SK-N-SH treated with all-trans-retinoic acid at 6 μM for 48 hours (cell line): ENCODE results near the gene PSME1.

Source experiments
- ATAC-seq: fragments of 200-7000 bp; cut with Tn5 transposase; 3 replicates; pipeline ENCODE4 v1.9.1; 2020; ENCODE audit warnings: mild to moderate bottlenecking, moderate library complexity
- ARNTL ChIP-seq: fragments of 450-650 bp; formaldehyde crosslinking; IDR thresholded peaks from 2 replicates; pipeline ENCODE4 v1.5.0; 2020; ENCODE audit warnings: low read depth, mild to moderate bottlenecking, moderate library complexity, borderline replicate concordance
- CSDC2 ChIP-seq: fragments of 250-450 bp; sonication (Bioruptor Pico); IDR thresholded peaks from 2 replicates; pipeline ENCODE4 v1.5.0; 2020; ENCODE audit warnings: mild to moderate bottlenecking, moderate library complexity
- OSR1 ChIP-seq: fragments of 250-450 bp; sonication (Bioruptor Pico); IDR thresholded peaks from 2 replicates; pipeline ENCODE4 v1.8.0; 2022; ENCODE audit warnings: moderate library complexity, mild to moderate bottlenecking, inconsistent platforms
- PPARA ChIP-seq: fragments of 250-450 bp; sonication (Bioruptor Pico); IDR thresholded peaks from 2 replicates; pipeline ENCODE4 v1.5.0; 2020; ENCODE audit warnings: mild to moderate bottlenecking, borderline replicate concordance
- RARB ChIP-seq: fragments of 250-450 bp; sonication (Bioruptor Pico); IDR thresholded peaks from 2 replicates; pipeline ENCODE4 v1.8.0; 2021; ENCODE audit warnings: mild to moderate bottlenecking, moderate library complexity
- SNAI2 ChIP-seq: fragments of 250-450 bp; sonication (Bioruptor Pico); IDR thresholded peaks from 2 replicates; pipeline ENCODE4 v1.5.0; 2020; ENCODE audit warnings: mild to moderate bottlenecking, moderate library complexity
- TOX ChIP-seq: fragments of 250-450 bp; sonication (Bioruptor Pico); IDR thresholded peaks from 2 replicates; pipeline ENCODE4 v1.8.0; 2021; ENCODE audit warnings: mild to moderate bottlenecking, moderate library complexity, borderline replicate concordance
- ZC3H10 ChIP-seq: fragments of 250-450 bp; sonication (Bioruptor Pico); IDR thresholded peaks from 2 replicates; pipeline ENCODE4 v1.5.1; 2021; ENCODE audit warnings: mild to moderate bottlenecking, moderate library complexity
- ZFP3 ChIP-seq: fragments of 250-450 bp; sonication (Bioruptor Pico); IDR thresholded peaks from 2 replicates; pipeline ENCODE4 v1.5.0; 2020; ENCODE audit warnings: mild to moderate bottlenecking, moderate library complexity
- ZNF565 ChIP-seq: fragments of 450-650 bp; formaldehyde crosslinking; conservative IDR thresholded peaks from 2 replicates; pipeline ENCODE4 v1.5.0; 2020; ENCODE audit warnings: low read depth, mild to moderate bottlenecking, moderate library complexity
- ZNF70 ChIP-seq: fragments of 450-650 bp; formaldehyde crosslinking; IDR thresholded peaks from 2 replicates; pipeline ENCODE4 v1.5.0; 2020; ENCODE audit warnings: mild to moderate bottlenecking, moderate library complexity
- ZNF8 ChIP-seq: fragments of 450-650 bp; formaldehyde crosslinking; IDR thresholded peaks from 2 replicates; pipeline ENCODE4 v1.5.0; 2020; ENCODE audit warnings: mild to moderate bottlenecking, moderate library complexity
- TF ChIP-seq, protein P1 (sequence below): fragments of 250-450 bp; sonication (Bioruptor Pico); IDR thresholded peaks from 2 replicates; pipeline ENCODE4 v1.5.0; 2020; ENCODE audit warnings: mild to moderate bottlenecking, moderate library complexity
- TF ChIP-seq, protein P2 (sequence below): fragments of 250-450 bp; sonication (Bioruptor Pico); IDR thresholded peaks from 2 replicates; pipeline ENCODE4 v1.5.1; 2020; ENCODE audit warnings: low read depth, mild to moderate bottlenecking, moderate library complexity
- TF ChIP-seq, protein P3 (sequence below): fragments of 250-450 bp; sonication (Bioruptor Pico); IDR thresholded peaks from 2 replicates; pipeline ENCODE4 v1.8.0; 2020; ENCODE audit warnings: mild to moderate bottlenecking, moderate library complexity, borderline replicate concordance
- TF ChIP-seq, protein P4 (sequence below): fragments of 250-450 bp; sonication (Bioruptor Pico); IDR thresholded peaks from 2 replicates; pipeline ENCODE4 v1.5.1; 2021; ENCODE audit warnings: mild to moderate bottlenecking, moderate library complexity

The PSME1 gene

DNA sequence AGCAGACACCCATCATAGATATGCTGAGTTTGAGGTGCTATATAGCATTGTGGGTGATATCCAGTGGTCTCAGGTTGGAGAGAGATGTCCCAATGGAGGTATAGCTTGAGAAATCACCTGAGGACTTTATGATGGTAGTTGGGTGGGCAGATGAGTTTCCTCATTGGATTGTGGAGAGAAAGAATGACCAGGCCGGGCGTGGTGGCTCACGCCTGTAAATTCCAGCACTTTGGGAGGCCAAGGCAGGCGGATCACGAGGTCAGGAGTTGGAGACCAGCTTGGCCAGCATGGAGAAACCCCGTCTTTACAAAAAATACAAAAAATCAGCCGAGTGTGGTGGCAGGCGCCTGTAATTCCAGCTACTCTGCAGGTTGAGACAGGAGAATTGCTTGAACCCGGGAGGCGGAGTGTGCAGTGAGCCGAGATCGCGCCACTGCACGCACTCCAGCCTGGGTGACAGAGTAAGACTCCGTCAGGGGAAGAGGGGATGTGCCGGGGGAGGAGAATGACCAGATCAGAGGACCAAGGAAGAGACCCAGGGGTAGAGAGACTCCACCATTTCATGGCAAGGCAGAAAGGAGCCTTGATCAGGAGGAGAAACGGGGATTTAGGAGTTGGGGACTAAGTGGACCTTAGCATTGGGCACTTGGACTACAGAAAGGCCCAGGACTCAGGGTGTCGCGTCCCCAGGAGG lies 42.6 kb upstream of the PSME1 start:
- ATAC-seq: no peak
- TF ChIP-seq ARNTL (no peak), ZNF8 (CRISPR knock-in tag) (no peak), PPARA (CRISPR knock-in tag) (no peak), RARB (CRISPR knock-in tag) (no peak), ZNF565 (CRISPR knock-in tag) (no peak), OSR1 (no peak), SNAI2 (CRISPR knock-in tag) (no peak), ZC3H10 (CRISPR knock-in tag) (no peak), CSDC2 (CRISPR knock-in tag) (no peak), TOX (CRISPR knock-in tag) (no peak)
- TF ChIP-seq, protein P1, sequence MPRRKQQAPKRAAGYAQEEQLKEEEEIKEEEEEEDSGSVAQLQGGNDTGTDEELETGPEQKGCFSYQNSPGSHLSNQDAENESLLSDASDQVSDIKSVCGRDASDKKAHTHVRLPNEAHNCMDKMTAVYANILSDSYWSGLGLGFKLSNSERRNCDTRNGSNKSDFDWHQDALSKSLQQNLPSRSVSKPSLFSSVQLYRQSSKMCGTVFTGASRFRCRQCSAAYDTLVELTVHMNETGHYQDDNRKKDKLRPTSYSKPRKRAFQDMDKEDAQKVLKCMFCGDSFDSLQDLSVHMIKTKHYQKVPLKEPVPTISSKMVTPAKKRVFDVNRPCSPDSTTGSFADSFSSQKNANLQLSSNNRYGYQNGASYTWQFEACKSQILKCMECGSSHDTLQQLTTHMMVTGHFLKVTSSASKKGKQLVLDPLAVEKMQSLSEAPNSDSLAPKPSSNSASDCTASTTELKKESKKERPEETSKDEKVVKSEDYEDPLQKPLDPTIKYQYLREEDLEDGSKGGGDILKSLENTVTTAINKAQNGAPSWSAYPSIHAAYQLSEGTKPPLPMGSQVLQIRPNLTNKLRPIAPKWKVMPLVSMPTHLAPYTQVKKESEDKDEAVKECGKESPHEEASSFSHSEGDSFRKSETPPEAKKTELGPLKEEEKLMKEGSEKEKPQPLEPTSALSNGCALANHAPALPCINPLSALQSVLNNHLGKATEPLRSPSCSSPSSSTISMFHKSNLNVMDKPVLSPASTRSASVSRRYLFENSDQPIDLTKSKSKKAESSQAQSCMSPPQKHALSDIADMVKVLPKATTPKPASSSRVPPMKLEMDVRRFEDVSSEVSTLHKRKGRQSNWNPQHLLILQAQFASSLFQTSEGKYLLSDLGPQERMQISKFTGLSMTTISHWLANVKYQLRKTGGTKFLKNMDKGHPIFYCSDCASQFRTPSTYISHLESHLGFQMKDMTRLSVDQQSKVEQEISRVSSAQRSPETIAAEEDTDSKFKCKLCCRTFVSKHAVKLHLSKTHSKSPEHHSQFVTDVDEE (CRISPR knock-in tag): no peak
- TF ChIP-seq, protein P2, sequence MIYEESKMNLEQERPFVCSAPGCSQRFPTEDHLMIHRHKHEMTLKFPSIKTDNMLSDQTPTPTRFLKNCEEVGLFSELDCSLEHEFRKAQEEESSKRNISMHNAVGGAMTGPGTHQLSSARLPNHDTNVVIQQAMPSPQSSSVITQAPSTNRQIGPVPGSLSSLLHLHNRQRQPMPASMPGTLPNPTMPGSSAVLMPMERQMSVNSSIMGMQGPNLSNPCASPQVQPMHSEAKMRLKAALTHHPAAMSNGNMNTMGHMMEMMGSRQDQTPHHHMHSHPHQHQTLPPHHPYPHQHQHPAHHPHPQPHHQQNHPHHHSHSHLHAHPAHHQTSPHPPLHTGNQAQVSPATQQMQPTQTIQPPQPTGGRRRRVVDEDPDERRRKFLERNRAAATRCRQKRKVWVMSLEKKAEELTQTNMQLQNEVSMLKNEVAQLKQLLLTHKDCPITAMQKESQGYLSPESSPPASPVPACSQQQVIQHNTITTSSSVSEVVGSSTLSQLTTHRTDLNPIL (CRISPR knock-in tag): no peak
- TF ChIP-seq, protein P3, sequence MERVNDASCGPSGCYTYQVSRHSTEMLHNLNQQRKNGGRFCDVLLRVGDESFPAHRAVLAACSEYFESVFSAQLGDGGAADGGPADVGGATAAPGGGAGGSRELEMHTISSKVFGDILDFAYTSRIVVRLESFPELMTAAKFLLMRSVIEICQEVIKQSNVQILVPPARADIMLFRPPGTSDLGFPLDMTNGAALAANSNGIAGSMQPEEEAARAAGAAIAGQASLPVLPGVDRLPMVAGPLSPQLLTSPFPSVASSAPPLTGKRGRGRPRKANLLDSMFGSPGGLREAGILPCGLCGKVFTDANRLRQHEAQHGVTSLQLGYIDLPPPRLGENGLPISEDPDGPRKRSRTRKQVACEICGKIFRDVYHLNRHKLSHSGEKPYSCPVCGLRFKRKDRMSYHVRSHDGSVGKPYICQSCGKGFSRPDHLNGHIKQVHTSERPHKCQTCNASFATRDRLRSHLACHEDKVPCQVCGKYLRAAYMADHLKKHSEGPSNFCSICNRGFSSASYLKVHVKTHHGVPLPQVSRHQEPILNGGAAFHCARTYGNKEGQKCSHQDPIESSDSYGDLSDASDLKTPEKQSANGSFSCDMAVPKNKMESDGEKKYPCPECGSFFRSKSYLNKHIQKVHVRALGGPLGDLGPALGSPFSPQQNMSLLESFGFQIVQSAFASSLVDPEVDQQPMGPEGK (CRISPR knock-in tag): no peak
- TF ChIP-seq, protein P4, sequence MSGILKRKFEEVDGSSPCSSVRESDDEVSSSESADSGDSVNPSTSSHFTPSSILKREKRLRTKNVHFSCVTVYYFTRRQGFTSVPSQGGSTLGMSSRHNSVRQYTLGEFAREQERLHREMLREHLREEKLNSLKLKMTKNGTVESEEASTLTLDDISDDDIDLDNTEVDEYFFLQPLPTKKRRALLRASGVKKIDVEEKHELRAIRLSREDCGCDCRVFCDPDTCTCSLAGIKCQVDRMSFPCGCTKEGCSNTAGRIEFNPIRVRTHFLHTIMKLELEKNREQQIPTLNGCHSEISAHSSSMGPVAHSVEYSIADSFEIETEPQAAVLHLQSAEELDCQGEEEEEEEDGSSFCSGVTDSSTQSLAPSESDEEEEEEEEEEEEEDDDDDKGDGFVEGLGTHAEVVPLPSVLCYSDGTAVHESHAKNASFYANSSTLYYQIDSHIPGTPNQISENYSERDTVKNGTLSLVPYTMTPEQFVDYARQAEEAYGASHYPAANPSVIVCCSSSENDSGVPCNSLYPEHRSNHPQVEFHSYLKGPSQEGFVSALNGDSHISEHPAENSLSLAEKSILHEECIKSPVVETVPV (CRISPR knock-in tag): no peak

GRCh38 chr14:24093901-24094840 lies 41.8 kb upstream of the PSME1 start, which contains the start of gene PCK2:
Gene PCK2, plus strand, starts transcription at chr14:24094311. Its CDS starts 95 bp downstream, at chr14:24094406.
- ATAC-seq: peak; percentile 89
- TF ChIP-seq ZNF70 (peak; percentile 96), CSDC2 (CRISPR knock-in tag) (no peak)

DNA sequence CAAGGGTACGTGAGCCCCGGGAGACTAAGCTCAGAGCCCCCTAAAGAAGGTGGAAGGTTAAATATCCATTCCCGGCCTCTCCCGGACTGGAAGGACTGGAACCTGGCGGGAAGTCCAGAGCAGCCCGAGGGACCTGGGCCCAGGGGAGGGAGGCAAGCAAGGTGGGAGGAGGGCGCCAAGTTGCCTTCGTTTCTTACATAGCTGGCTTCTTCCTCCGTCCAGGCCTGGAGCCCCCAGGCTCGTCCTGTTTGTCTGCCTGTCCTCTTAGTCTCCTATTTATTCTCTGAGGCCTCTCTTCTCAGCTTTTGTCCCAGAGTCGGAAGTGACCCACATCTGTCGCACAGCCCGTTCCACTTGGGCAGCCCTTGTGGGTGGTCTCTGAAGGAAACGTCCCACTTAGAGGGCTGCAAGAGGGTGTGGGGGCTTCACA lies 41.1 kb upstream of the PSME1 start:
- ATAC-seq: peak; percentile 21
- TF ChIP-seq ZNF8 (CRISPR knock-in tag) (no peak), TOX (CRISPR knock-in tag) (no peak), ZFP3 (CRISPR knock-in tag) (no peak), ZC3H10 (CRISPR knock-in tag) (no peak)
- TF ChIP-seq, protein P2 (CRISPR knock-in tag): no peak
- TF ChIP-seq, protein P4 (CRISPR knock-in tag): no peak
